GM12878 (cell line): ENCODE results near the gene FOXO3. TPM values are rescaled to one million over a fixed set of nuclear protein-coding genes. Genes with fewer than 3 reads are reported as not detected.

Experiments used
- ATAC-seq: fragments of 200-7000 bp; cut with Tn5 transposase; 3 replicates; pipeline ENCODE4 v1.9.1; 2020; ENCODE audit warnings: mild to moderate bottlenecking, moderate library complexity
- BruUV-seq: library from RNA; stranded (reverse); fragments of 400-500 nt; replicated peaks from 2 replicates; lab custom pipeline; 2021; lab: Mats Ljungman, UMichigan
- CTCF ChIA-PET: fragments of 300-600 bp; sonication (Branson Sonifier 250); formaldehyde crosslinking; extraction: SDS; loops from one replicate; lab custom pipeline; 2021; ENCODE audit warnings: inconsistent platforms; lab: Yijun Ruan, JAX
- POLR2A ChIA-PET: fragments of 350-600 bp; formaldehyde crosslinking; extraction: SDS; loops from one replicate; lab custom pipeline; 2021; ENCODE audit warnings: inconsistent platforms; lab: Charles Lee
- RAD21 ChIA-PET: fragments of 300-600 bp; sonication (Branson Sonifier 250); formaldehyde crosslinking; loops from one replicate; lab custom pipeline; 2023; ENCODE audit warnings: antibody characterized with exemption; ENCODE audit not compliant: unreplicated experiment; lab: Charles Lee
- SMC1A ChIA-PET: fragments of 300-600 bp; sonication (Branson Sonifier 250); formaldehyde crosslinking; loops from one replicate; lab custom pipeline; 2023; ENCODE audit not compliant: unreplicated experiment, uncharacterized antibody; lab: Charles Lee
- DNase-seq: peaks from one replicate; pipeline ENCODE4 v3.0.0-alpha.2; 2011; ENCODE audit warnings: low read depth, low spot score
- FAIRE-seq: peaks from 3 replicates; lab custom pipeline; 2011; peaks lifted over from hg19 to GRCh38; lab: Jason Lieb, UNC
- H2AFZ ChIP-seq: 2 replicates; pipeline ENCODE4 v1.6.0; 2011; ENCODE audit warnings: low read depth, low read length, control low read depth; ENCODE audit not compliant: control insufficient read depth
- H3K27ac ChIP-seq: 2 replicates; pipeline ENCODE4 v1.5.1; 2011; ENCODE audit warnings: control low read depth; ENCODE audit not compliant: control insufficient read depth, insufficient read depth
- H3K27me3 ChIP-seq, 2 experiments: replicated peaks in 1 of 2; 2 replicates each; pipeline versions ENCODE4 v1.6.0 to v1.6.1; 2011; ENCODE audit warnings: low read length in 1 of 2; ENCODE audit not compliant: control insufficient read depth in 2 of 2, insufficient read depth in 2 of 2
- H3K36me3 ChIP-seq, 2 experiments: 2 replicates each; pipeline ENCODE4 v1.5.1; 2011; ENCODE audit warnings: low read length in 1 of 2; ENCODE audit not compliant: control insufficient read depth in 2 of 2, insufficient read depth in 2 of 2
- H3K4me1 ChIP-seq: 2 replicates; pipeline ENCODE4 v1.6.1; 2011; ENCODE audit warnings: mild to moderate bottlenecking, low read length, moderate library complexity, mixed read lengths; ENCODE audit not compliant: control insufficient read depth, insufficient read depth
- H3K4me2 ChIP-seq: 2 replicates; pipeline ENCODE4 v1.6.0; 2011; ENCODE audit warnings: control low read depth; ENCODE audit not compliant: control insufficient read depth, insufficient read depth
- H3K4me3 ChIP-seq: fragments of 200-600 bp; sonication (generic); 2 replicates; pipeline ENCODE4 v1.5.1; 2016
- H3K79me2 ChIP-seq: 2 replicates; pipeline ENCODE4 v1.6.0; 2011; ENCODE audit warnings: low read length; ENCODE audit not compliant: control insufficient read depth, insufficient read depth
- H3K9ac ChIP-seq: 2 replicates; pipeline ENCODE4 v1.8.0; 2011; ENCODE audit warnings: low read length, control low read depth, mixed read lengths; ENCODE audit not compliant: control insufficient read depth, insufficient read depth
- H3K9me3 ChIP-seq: replicated peaks from 3 replicates; pipeline ENCODE4 v1.5.1; 2011; ENCODE audit warnings: mild to moderate bottlenecking, low read length; ENCODE audit not compliant: control insufficient read depth, insufficient read depth
- H4K20me1 ChIP-seq: 2 replicates; pipeline ENCODE4 v1.6.0; 2011; ENCODE audit not compliant: control insufficient read depth, insufficient read depth
- ASH2L ChIP-seq: fragments of 300-600, 200-600 bp; sonication (generic); IDR thresholded peaks from 2 replicates; pipeline ENCODE4 v1.6.1; 2017; ENCODE audit warnings: low read depth, mild to moderate bottlenecking, borderline replicate concordance
- CBX3 ChIP-seq: fragments of 200-600 bp; sonication (generic); IDR thresholded peaks from 2 replicates; pipeline ENCODE4 v1.6.1; 2016; ENCODE audit warnings: low read depth, borderline replicate concordance
- CHD4 ChIP-seq: fragments of 200-600 bp; sonication (generic); IDR thresholded peaks from 2 replicates; pipeline ENCODE4 v1.6.1; 2016; ENCODE audit warnings: mild to moderate bottlenecking
- FOXK2 ChIP-seq: fragments of 450-650 bp; IDR thresholded peaks from 2 replicates; pipeline ENCODE4 v1.6.1; 2017; ENCODE audit warnings: mild to moderate bottlenecking, moderate library complexity
- KLF5 ChIP-seq: fragments of 450-650 bp; IDR thresholded peaks from 2 replicates; pipeline ENCODE4 v1.6.1; 2014; ENCODE audit warnings: mild to moderate bottlenecking; ENCODE audit not compliant: partially characterized antibody
- LARP7 ChIP-seq: fragments of 450-650 bp; IDR thresholded peaks from 2 replicates; pipeline ENCODE4 v1.6.1; 2017; ENCODE audit warnings: mild to moderate bottlenecking
- POU2F2 ChIP-seq: IDR thresholded peaks from 3 replicates; pipeline ENCODE4 v1.6.1; 2011; ENCODE audit warnings: low read depth, mild to moderate bottlenecking, low read length, borderline replicate concordance
- RBBP5 ChIP-seq: fragments of 200-600 bp; sonication (generic); conservative IDR thresholded peaks from 2 replicates; pipeline ENCODE4 v1.6.1; 2016
- ZNF207 ChIP-seq: fragments of 450-650 bp; IDR thresholded peaks from 2 replicates; pipeline ENCODE4 v1.6.1; 2014; ENCODE audit warnings: antibody characterized with exemption, mild to moderate bottlenecking, borderline replicate concordance
- WGBS: methylation state at CpG from one replicate; pipeline ENCODE4 v1.1.6; 2016; ENCODE audit warnings: low lambda C conversion rate; ENCODE audit not compliant: insufficient replicate concordance, insufficient coverage; ENCODE audit errors: missing lambda C conversion rate; 5-methylcytosine and 5-hydroxymethylcytosine counted together
- in situ Hi-C: fragments of 300-500 bp; cut with MboI; formaldehyde crosslinking; loops from 9 replicates; pipeline ENCODE4 v1.14.3; 2018; ENCODE audit warnings: mixed read lengths
- intact Hi-C: fragments of 100-400 bp; cut with micrococcal nuclease; formaldehyde crosslinking; loops from one replicate; pipeline ENCODE4 v1.14.2; 2022; ENCODE audit not compliant: unreplicated experiment
- polyA plus RNA-seq, 11 experiments: library from polyadenylated mRNA; depleted of rRNA in 4 of 11; unstranded in 6 of 11; stranded (reverse) in 5 of 11; fragments of >200 nt; fragmentation: Nextera tagmentation in 4 of 11; fragmentation: Illumina TruSeq in 1 of 11; extraction: Ambion mirVana in 4 of 11; extraction: Trizol in 1 of 11; gene quantifications; 1 replicate in 1 of 11; 2 replicates in 10 of 11; pipeline versions ENCODE4 v1.2.1 to v1.2.3, GENCODE V29; 2011 to 2016; ENCODE audit warnings: inconsistent platforms in 2 of 11, missing spikeins in 2 of 11, low read depth in 1 of 11
- total RNA-seq, 4 experiments: library from RNA; depleted of rRNA in 3 of 4; stranded (reverse); fragments of >200 nt in 3 of 4; fragmentation: Illumina TruSeq in 1 of 4; extraction: Trizol in 1 of 4; gene quantifications; 2 replicates each; pipeline versions ENCODE4 v1.2.1 to v1.2.3, GENCODE V29; 2013 to 2021
- TF ChIP-seq, protein P1 (sequence below): IDR thresholded peaks from 2 replicates; pipeline ENCODE4 v1.6.1; 2011; ENCODE audit warnings: borderline replicate concordance, low read depth, mild to moderate bottlenecking, moderate library complexity, low read length; ENCODE audit not compliant: insufficient read depth, poor library complexity, severe bottlenecking
- TF ChIP-seq, protein P2 (sequence below): fragments of 450-650 bp; IDR thresholded peaks from 2 replicates; pipeline ENCODE4 v1.6.1; 2016; ENCODE audit warnings: mild to moderate bottlenecking
- TF ChIP-seq, protein P3 (sequence below): fragments of 450-650 bp; IDR thresholded peaks from 2 replicates; pipeline ENCODE4 v1.6.1; 2017; ENCODE audit warnings: borderline replicate concordance

The FOXO3 gene
- total and polyA plus RNA-seq, 10 of the 15 experiments (the other 5 are each of a cell fraction or from before 2014, with no cell fraction given) = 0.82 to 4.5 (median 1.7) TPM

DNA sequence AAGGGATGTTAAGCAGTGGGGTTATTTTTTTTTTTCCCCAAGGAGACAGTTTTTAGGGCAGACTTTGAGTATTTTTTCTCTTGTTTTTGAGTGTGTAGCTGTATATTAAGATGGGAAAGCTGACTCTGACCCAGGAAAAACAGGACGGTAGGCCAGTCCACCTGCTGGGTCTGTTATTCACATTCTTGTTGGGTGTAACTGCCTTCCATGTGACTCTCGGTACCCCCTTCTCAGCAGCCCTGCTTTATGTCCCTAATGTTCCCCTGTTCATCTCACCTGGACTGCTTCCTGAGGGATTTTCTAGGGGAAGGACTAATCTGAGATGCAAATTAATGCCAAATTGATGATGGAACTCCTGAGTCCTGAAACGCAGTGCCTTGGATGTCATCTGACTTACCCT is 21.9 kb downstream of the FOXO3 start:
- POLR2A ChIA-PET = no interaction called here
- no peak overlapping the region for H3K4me2 ChIP-seq
- no TSS peak for BruUV-seq
- H3K4me3 ChIP-seq = no peak overlapping the region
- no peaks in the 10 kb centered on the region for H3K27me3 ChIP-seq
- ATAC-seq (no peak), FAIRE-seq (no peak), DNase-seq (no peak)
- peaks cover 25% of the 10 kb centered on the region for H3K79me2 ChIP-seq
- H4K20me1 ChIP-seq = no peaks in the 10 kb centered on the region
- H3K36me3 ChIP-seq = no peaks in the 10 kb centered on the region; a peak in 1 of 4 replicates
- H3K4me1 ChIP-seq = no peaks in the 10 kb centered on the region
- SMC1A ChIA-PET = interaction anchor here (2.0 kb wide), 1 partner anchor 14 kb away, joined by 6 read pairs; no protein-coding TSS in a partner anchor
- CTCF ChIA-PET = no interaction called here
- in situ Hi-C loops = no loop called here
- H3K27ac ChIP-seq = no peak overlapping the region
- no peak overlapping the region for H3K9ac ChIP-seq
- 99% methylated on average over 3 of the region's 3 CpGs for WGBS
- H3K9me3 ChIP-seq = no peaks in the 10 kb centered on the region
- RAD21 ChIA-PET = no interaction called here
- H2AFZ ChIP-seq = no peak overlapping the region
- no peak for TF ChIP-seq FOXK2
- no peak for TF ChIP-seq LARP7
- no peak for TF ChIP-seq KLF5
- TF ChIP-seq CHD4 = no peak
- no peak for TF ChIP-seq ASH2L
- TF ChIP-seq, protein P1, sequence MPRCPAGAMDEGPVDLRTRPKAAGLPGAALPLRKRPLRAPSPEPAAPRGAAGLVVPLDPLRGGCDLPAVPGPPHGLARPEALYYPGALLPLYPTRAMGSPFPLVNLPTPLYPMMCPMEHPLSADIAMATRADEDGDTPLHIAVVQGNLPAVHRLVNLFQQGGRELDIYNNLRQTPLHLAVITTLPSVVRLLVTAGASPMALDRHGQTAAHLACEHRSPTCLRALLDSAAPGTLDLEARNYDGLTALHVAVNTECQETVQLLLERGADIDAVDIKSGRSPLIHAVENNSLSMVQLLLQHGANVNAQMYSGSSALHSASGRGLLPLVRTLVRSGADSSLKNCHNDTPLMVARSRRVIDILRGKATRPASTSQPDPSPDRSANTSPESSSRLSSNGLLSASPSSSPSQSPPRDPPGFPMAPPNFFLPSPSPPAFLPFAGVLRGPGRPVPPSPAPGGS = no peak
- TF ChIP-seq ZNF207 = no peak
- TF ChIP-seq CBX3 = no peak
- TF ChIP-seq, protein P2, sequence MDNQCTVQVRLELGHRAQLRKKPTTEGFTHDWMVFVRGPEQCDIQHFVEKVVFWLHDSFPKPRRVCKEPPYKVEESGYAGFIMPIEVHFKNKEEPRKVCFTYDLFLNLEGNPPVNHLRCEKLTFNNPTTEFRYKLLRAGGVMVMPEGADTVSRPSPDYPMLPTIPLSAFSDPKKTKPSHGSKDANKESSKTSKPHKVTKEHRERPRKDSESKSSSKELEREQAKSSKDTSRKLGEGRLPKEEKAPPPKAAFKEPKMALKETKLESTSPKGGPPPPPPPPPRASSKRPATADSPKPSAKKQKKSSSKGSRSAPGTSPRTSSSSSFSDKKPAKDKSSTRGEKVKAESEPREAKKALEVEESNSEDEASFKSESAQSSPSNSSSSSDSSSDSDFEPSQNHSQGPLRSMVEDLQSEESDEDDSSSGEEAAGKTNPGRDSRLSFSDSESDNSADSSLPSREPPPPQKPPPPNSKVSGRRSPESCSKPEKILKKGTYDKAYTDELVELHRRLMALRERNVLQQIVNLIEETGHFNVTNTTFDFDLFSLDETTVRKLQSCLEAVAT = no peak
- TF ChIP-seq, protein P3, sequence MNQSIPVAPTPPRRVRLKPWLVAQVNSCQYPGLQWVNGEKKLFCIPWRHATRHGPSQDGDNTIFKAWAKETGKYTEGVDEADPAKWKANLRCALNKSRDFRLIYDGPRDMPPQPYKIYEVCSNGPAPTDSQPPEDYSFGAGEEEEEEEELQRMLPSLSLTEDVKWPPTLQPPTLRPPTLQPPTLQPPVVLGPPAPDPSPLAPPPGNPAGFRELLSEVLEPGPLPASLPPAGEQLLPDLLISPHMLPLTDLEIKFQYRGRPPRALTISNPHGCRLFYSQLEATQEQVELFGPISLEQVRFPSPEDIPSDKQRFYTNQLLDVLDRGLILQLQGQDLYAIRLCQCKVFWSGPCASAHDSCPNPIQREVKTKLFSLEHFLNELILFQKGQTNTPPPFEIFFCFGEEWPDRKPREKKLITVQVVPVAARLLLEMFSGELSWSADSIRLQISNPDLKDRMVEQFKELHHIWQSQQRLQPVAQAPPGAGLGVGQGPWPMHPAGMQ = no peak
- TF ChIP-seq RBBP5 = no peak
- TF ChIP-seq POU2F2 = no peak
- intact Hi-C loops = no loop called here
